ENCODE measurements around the gene MBD6. TPM values are rescaled to one million over a fixed set of nuclear protein-coding genes. Genes with fewer than 3 reads are reported as not detected.

MBD6 gene
- total and polyA plus RNA-seq, 2 of the 13 experiments (the other 11 are each of a cell fraction or from before 2014, with no cell fraction given) = 4.1 to 5.9 TPM

GRCh38 chr12:57517187-57517586 is 5.4 kb upstream of the MBD6 start:
- no peak overlapping the region for H3K4me2 ChIP-seq (ENCODE audit: low read depth, low read length)
- ATAC-seq (no peak), FAIRE-seq (no peak), DNase-seq (ENCODE audit: low spot score) (no peak)
- peak; percentile 50 for TF ChIP-seq POLR2AphosphoS5 (IDR thresholded peaks at IDR 0.05; ENCODE audit: low read depth, low read length)
- peak; percentile 13; the same call in 1 of the 2 replicates for TF ChIP-seq POLR2G (IDR thresholded peaks at IDR 0.05; ENCODE audit: low read depth, low read length)
- no peak for TF ChIP-seq ZNF776 (CRISPR knock-in tag; IDR thresholded peaks at IDR 0.05)
- TF ChIP-seq RBFOX2 (IDR thresholded peaks at IDR 0.05; ENCODE audit: low read depth, low read length) = peak; percentile 66
- 0 out of 2 replicates have a peak, but pooled peaks have one; percentile 9 for TF ChIP-seq FOSL2 (CRISPR knock-in tag; IDR thresholded peaks at IDR 0.05)
- TF ChIP-seq ZUFSP (CRISPR knock-in tag; IDR thresholded peaks at IDR 0.05; ENCODE audit: borderline replicate concordance) = no peak
- no peak for TF ChIP-seq GLI4 (CRISPR knock-in tag; IDR thresholded peaks at IDR 0.05; ENCODE audit: borderline replicate concordance)
- TF ChIP-seq PAF1 (CRISPR knock-in tag; IDR thresholded peaks at IDR 0.05) = peak; percentile 70; the same call in 1 of the 2 replicates
- peak in 1 of 2 experiments; percentile 38; a peak in 2 of 4 replicates for TF ChIP-seq POLR2A (IDR thresholded peaks at IDR 0.05; ENCODE audit: insufficient read depth in 1 of 2, low read depth in 2 of 2, low read length in 2 of 2)
- no peak for TF ChIP-seq ZNF501 (CRISPR knock-in tag; IDR thresholded peaks at IDR 0.05)
- ChIA-PET CTCF (ENCODE audit: low intra/inter-chr PET ratio, low total read pairs) (no interaction called here), POLR2A (interaction anchor here (0.7 to 7.8 kb wide), 10 partner anchors 11 to 115 kb away, joined by 3 to 90 read pairs (median 4); partner anchors contain the start of genes B4GALNT1, DCTN2, INHBC and INHBE)
- no peaks in the 10 kb centered on the region; a peak in 1 of 5 replicates for H3K27me3 ChIP-seq (ENCODE audit: control insufficient read depth in 1 of 2, insufficient read depth in 2 of 2, low read length in 2 of 2)
- peaks cover 35% of the 10 kb centered on the region for H4K20me1 ChIP-seq (ENCODE audit: insufficient read depth, low read length)
- no peak overlapping the region for H2AFZ ChIP-seq (ENCODE audit: low read length)
- 88% methylated on average over 1 of the region's 1 CpG for WGBS (ENCODE audit: low lambda C conversion rate)
- no peak overlapping the region for H3K27ac ChIP-seq (ENCODE audit: extremely low read length, insufficient read depth, low read length)
- intact Hi-C loops (cut with micrococcal nuclease; ENCODE audit: unreplicated experiment) (no loop called here), in situ Hi-C loops (cut with HindIII; ENCODE audit: extremely low pct_ligation_motif_present, low pct_unique_long_range_greater_than_20kb) (no loop called here)
- H3K79me2 ChIP-seq (ENCODE audit: insufficient read depth, low read length) = peaks cover 24% of the 10 kb centered on the region
- H3K36me3 ChIP-seq (replicated peaks in 1 of 2; ENCODE audit: control insufficient read depth in 1 of 2, insufficient read depth in 2 of 2, low read length in 2 of 2) = peaks cover 22 to 52% of the 10 kb centered on the region in 2 experiments
- BruUV-seq (replicated peaks) = no TSS peak
- H3K4me1 ChIP-seq (ENCODE audit: insufficient read depth, low read length) = peaks cover 31% of the 10 kb centered on the region
- no peaks in the 10 kb centered on the region for H3K9me3 ChIP-seq (ENCODE audit: low read length)
- H3K9ac ChIP-seq (ENCODE audit: insufficient read depth, low read depth, low read length) = no peak overlapping the region
- H3K4me3 ChIP-seq (replicated peaks in 1 of 3; ENCODE audit: insufficient read depth in 1 of 3, low read depth in 2 of 3, low read length in 3 of 3) = no peak overlapping the region

Data from HepG2 (cell line).